Osteoblast (primary cell): ENCODE data around the gene CRIM1. TPM values are rescaled to one million over a fixed set of nuclear protein-coding genes. Genes with fewer than 3 reads are reported as not detected.

Experiments used
- DNase-seq: peaks from one replicate; pipeline ENCODE4 v3.0.0; 2011; ENCODE audit warnings: low spot score, mixed read lengths; ENCODE audit not compliant: insufficient read length; ENCODE audit errors: missing footprints
- H2AFZ ChIP-seq: 2 replicates; pipeline ENCODE4 v1.6.0; 2011; ENCODE audit warnings: mild to moderate bottlenecking, low read length
- H3K27ac ChIP-seq: 2 replicates; pipeline ENCODE4 v1.5.1; 2011; ENCODE audit warnings: mild to moderate bottlenecking, low read depth, low read length, moderate library complexity
- H3K27me3 ChIP-seq: 2 replicates; pipeline ENCODE4 v1.6.0; 2012; ENCODE audit warnings: mild to moderate bottlenecking, control low read depth, inconsistent platforms, low read length, moderate library complexity; ENCODE audit not compliant: insufficient read depth
- H3K36me3 ChIP-seq: 2 replicates; pipeline ENCODE4 v1.5.1; 2011; ENCODE audit warnings: mild to moderate bottlenecking, low read length, control low read depth, moderate library complexity; ENCODE audit not compliant: insufficient read depth
- H3K4me1 ChIP-seq: 2 replicates; pipeline ENCODE4 v1.5.1; 2011; ENCODE audit warnings: mild to moderate bottlenecking, low read length, control low read depth, moderate library complexity; ENCODE audit not compliant: insufficient read depth
- H3K4me2 ChIP-seq: 2 replicates; pipeline ENCODE4 v1.6.0; 2011; ENCODE audit warnings: mild to moderate bottlenecking, low read length; ENCODE audit not compliant: insufficient read depth
- H3K4me3 ChIP-seq: fragments of 200-600 bp; sonication (generic); 3 replicates; pipeline ENCODE4 v1.5.1; 2012; ENCODE audit warnings: mild to moderate bottlenecking, low read length, inconsistent platforms; ENCODE audit not compliant: insufficient read depth
- H3K79me2 ChIP-seq: 2 replicates; pipeline ENCODE4 v1.6.0; 2012; ENCODE audit warnings: mild to moderate bottlenecking, low read length, control low read depth, inconsistent platforms; ENCODE audit not compliant: insufficient read depth
- H3K9me3 ChIP-seq: 2 replicates; pipeline ENCODE4 v1.5.1; 2011; ENCODE audit warnings: low read depth, low read length, control low read depth
- H4K20me1 ChIP-seq: 2 replicates; pipeline ENCODE4 v1.6.0; 2012; ENCODE audit warnings: mild to moderate bottlenecking, low read length, control low read depth; ENCODE audit not compliant: insufficient read depth
- CTCF ChIP-seq: IDR thresholded peaks from 2 replicates; pipeline ENCODE4 v1.5.1; 2011; ENCODE audit warnings: mild to moderate bottlenecking, low read depth, low read length, moderate library complexity; ENCODE audit errors: extremely low read depth
- total RNA-seq: library from RNA; depleted of rRNA; stranded (reverse); fragments of >200 nt; gene quantifications from 2 replicates; pipeline ENCODE4 v1.2.3, GENCODE V29; 2012

CRIM1 gene
- total RNA-seq, 1 donor = 362 TPM

GRCh38 chr2:36374585-36374984, 19.0 kb downstream of the CRIM1 start:
- no peak for DNase-seq
- H3K9me3 ChIP-seq = no peaks in the 10 kb centered on the region
- H3K4me2 ChIP-seq = no peak overlapping the region
- TF ChIP-seq CTCF = no peak
- peaks cover 99% of the 10 kb centered on the region for H3K79me2 ChIP-seq
- peaks cover 95% of the 10 kb centered on the region for H3K4me1 ChIP-seq
- no peak overlapping the region for H2AFZ ChIP-seq
- H3K4me3 ChIP-seq = no peak overlapping the region
- H3K27ac ChIP-seq = peak overlapping the region; percentile 85
- H3K27me3 ChIP-seq = no peaks in the 10 kb centered on the region
- peaks cover 65% of the 10 kb centered on the region for H4K20me1 ChIP-seq
- H3K36me3 ChIP-seq = peaks cover 38% of the 10 kb centered on the region

GRCh38 chr2:36376319-36376765, 20.8 kb downstream of the CRIM1 start:
- no peak overlapping the region for H3K4me3 ChIP-seq
- peak overlapping the region; percentile 10 for H3K4me2 ChIP-seq
- TF ChIP-seq CTCF = no peak
- peaks cover 75% of the 10 kb centered on the region for H4K20me1 ChIP-seq
- peak overlapping the region; percentile 35 for H3K27ac ChIP-seq
- H3K79me2 ChIP-seq = peaks cover 99% of the 10 kb centered on the region
- DNase-seq = no peak
- no peaks in the 10 kb centered on the region for H3K27me3 ChIP-seq
- no peaks in the 10 kb centered on the region for H3K9me3 ChIP-seq
- peaks cover 45% of the 10 kb centered on the region for H3K36me3 ChIP-seq
- peaks cover 94% of the 10 kb centered on the region for H3K4me1 ChIP-seq
- H2AFZ ChIP-seq = no peak overlapping the region

- no peak for TF ChIP-seq CTCF
- Histone ChIP-seq H3K36me3 (peaks cover 50% of the 10 kb centered on the region), H3K9me3 (no peaks in the 10 kb centered on the region), H3K4me3 (no peak overlapping the region), H4K20me1 (peaks cover 77% of the 10 kb centered on the region), H3K27ac (peak overlapping the region; percentile 20), H3K4me1 (peaks cover 93% of the 10 kb centered on the region), H3K4me2 (peak overlapping the region; percentile 10), H3K79me2 (peaks cover 99% of the 10 kb centered on the region), H3K27me3 (no peaks in the 10 kb centered on the region), H2AFZ (no peak overlapping the region)
- DNase-seq = no peak
Measured at GRCh38 chr2:36376992-36377738, 21.6 kb downstream of the CRIM1 start.

GRCh38 chr2:36379710-36380448, 24.3 kb downstream of the CRIM1 start:
- TF ChIP-seq CTCF = no peak
- no peak for DNase-seq
- H3K4me3 ChIP-seq = no peak overlapping the region
- H2AFZ ChIP-seq = no peak overlapping the region
- H3K4me2 ChIP-seq = peak overlapping the region; percentile 7
- peaks cover 77% of the 10 kb centered on the region for H4K20me1 ChIP-seq
- peak overlapping the region; percentile 57 for H3K27ac ChIP-seq
- no peaks in the 10 kb centered on the region for H3K27me3 ChIP-seq
- peaks cover 99% of the 10 kb centered on the region for H3K79me2 ChIP-seq
- peaks cover 77% of the 10 kb centered on the region for H3K4me1 ChIP-seq
- no peaks in the 10 kb centered on the region for H3K9me3 ChIP-seq
- peaks cover 68% of the 10 kb centered on the region for H3K36me3 ChIP-seq
